GM12865 (cell line): Measurements from ENCODE around the gene C4orf17.

ENCODE experiments used
- DNase-seq: peaks from one replicate; pipeline ENCODE4 v3.0.0; 2010; ENCODE audit warnings: low read depth
- H3K4me3 ChIP-seq: 2 replicates; pipeline ENCODE4 v1.5.1; 2011; ENCODE audit warnings: mild to moderate bottlenecking, low read depth, low read length, control low read depth
- TF ChIP-seq, protein P1 (sequence below): IDR thresholded peaks from 2 replicates; pipeline ENCODE4 v1.5.1; 2011; ENCODE audit warnings: low read length, control low read depth, low read depth, inconsistent platforms; ENCODE audit not compliant: insufficient read depth; ENCODE audit errors: missing control alignments

C4orf17 gene

DNA sequence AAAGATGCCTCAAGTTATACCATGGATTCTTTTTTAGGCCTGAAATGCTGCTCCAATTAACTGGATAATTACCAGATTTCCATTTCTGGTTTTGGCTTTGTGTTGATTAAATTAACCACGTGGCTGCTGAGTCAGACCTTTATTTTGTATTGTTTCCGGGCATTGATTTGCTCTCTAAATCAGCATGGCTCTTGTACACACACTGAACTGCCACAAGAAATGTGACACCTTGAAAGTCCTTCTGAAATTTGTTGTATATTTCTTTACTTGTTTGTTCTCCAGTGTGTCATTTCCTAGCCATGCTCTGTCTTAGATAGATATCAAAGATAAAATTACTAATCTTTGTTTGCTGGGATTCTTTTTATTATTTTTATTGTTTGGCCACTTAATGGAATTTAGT is 75.5 kb downstream of the C4orf17 start:
- no peak overlapping the region for H3K4me3 ChIP-seq
- TF ChIP-seq, protein P1, sequence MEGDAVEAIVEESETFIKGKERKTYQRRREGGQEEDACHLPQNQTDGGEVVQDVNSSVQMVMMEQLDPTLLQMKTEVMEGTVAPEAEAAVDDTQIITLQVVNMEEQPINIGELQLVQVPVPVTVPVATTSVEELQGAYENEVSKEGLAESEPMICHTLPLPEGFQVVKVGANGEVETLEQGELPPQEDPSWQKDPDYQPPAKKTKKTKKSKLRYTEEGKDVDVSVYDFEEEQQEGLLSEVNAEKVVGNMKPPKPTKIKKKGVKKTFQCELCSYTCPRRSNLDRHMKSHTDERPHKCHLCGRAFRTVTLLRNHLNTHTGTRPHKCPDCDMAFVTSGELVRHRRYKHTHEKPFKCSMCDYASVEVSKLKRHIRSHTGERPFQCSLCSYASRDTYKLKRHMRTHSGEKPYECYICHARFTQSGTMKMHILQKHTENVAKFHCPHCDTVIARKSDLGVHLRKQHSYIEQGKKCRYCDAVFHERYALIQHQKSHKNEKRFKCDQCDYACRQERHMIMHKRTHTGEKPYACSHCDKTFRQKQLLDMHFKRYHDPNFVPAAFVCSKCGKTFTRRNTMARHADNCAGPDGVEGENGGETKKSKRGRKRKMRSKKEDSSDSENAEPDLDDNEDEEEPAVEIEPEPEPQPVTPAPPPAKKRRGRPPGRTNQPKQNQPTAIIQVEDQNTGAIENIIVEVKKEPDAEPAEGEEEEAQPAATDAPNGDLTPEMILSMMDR, result no peak
- DNase-seq, result no peak

- DNase-seq, result no peak
- TF ChIP-seq, protein P1, result no peak
- no peak overlapping the region for H3K4me3 ChIP-seq
Observed at GRCh38 chr4:99586797-99587196, 76.0 kb downstream of the C4orf17 start.

DNA sequence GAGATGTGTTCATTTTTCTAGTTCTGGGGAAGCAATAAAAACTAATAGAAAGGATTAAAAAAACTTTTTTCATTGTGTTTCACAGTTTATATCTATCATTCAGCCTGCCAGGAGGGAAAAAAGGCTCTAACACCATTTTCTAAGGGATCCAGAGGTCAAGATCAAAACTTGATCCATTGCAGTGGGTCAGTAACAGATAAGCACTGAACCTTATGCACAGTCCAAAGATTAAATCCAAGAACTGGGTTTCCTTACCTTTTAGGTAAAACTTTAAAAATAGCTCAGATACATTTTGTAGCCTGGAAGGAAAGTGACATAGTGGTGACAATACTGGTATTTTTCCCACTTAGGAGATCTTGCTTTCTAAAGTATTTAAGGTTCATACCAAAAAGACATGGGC is 76.5 kb downstream of the C4orf17 start:
- no peak overlapping the region for H3K4me3 ChIP-seq
- DNase-seq, result no peak
- TF ChIP-seq, protein P1, result no peak

DNA sequence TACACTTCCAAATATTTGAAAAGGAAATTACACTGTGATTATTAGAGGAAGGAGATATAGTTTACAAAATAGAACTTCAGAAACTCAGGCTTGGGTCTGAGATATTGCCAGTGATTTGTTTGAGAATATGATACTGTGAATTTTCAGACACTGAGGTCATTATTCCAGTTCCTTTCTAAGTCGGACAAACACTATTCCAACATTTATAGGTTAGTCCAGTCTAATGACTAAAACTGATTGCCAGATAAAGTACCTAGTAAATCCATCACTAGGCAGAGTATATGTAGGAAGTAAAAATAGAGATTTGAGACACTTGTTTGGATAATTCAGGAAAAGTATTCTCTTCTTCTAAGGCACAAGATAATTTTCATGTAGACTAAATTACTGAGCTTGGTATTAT is 77.0 kb downstream of the C4orf17 start:
- no peak overlapping the region for H3K4me3 ChIP-seq
- TF ChIP-seq, protein P1, result no peak
- no peak for DNase-seq

GRCh38 chr4:99591757-99592156 is 80.9 kb downstream of the C4orf17 start:
- H3K4me3 ChIP-seq, result no peak overlapping the region
- no peak for DNase-seq
- TF ChIP-seq, protein P1, result no peak
